Ishikawa (cell line): ENCODE data around the gene HCFC1R1.
A peak's percentile ranks its signal among the peaks of the same experiment; 100 is the strongest.

Experiments used
- CEBPB ChIP-seq: IDR thresholded peaks from 2 replicates; pipeline ENCODE4 v1.6.1; 2012
- CREB1 ChIP-seq: IDR thresholded peaks from 2 replicates; pipeline ENCODE4 v1.6.1; 2012; ENCODE audit warnings: low read depth
- EGR1 ChIP-seq: IDR thresholded peaks from 2 replicates; pipeline ENCODE4 v1.6.1; 2012
- EP300 ChIP-seq: IDR thresholded peaks from 2 replicates; pipeline ENCODE4 v1.6.1; 2012; ENCODE audit warnings: borderline replicate concordance
- MAX ChIP-seq: IDR thresholded peaks from 2 replicates; pipeline ENCODE4 v1.6.1; 2012
- NFIC ChIP-seq: IDR thresholded peaks from 2 replicates; pipeline ENCODE4 v1.6.1; 2012
- RAD21 ChIP-seq: IDR thresholded peaks from 2 replicates; pipeline ENCODE4 v1.6.1; 2012; ENCODE audit warnings: low read depth
- REST ChIP-seq: IDR thresholded peaks from 2 replicates; pipeline ENCODE4 v1.6.1; 2012; ENCODE audit warnings: low read depth, mild to moderate bottlenecking
- TAF1 ChIP-seq: IDR thresholded peaks from 2 replicates; pipeline ENCODE4 v1.6.1; 2012; ENCODE audit warnings: low read depth, mild to moderate bottlenecking
- TCF12 ChIP-seq: IDR thresholded peaks from 2 replicates; pipeline ENCODE4 v1.6.1; 2012; ENCODE audit warnings: low read depth
- TEAD4 ChIP-seq: IDR thresholded peaks from 2 replicates; pipeline ENCODE4 v1.6.1; 2012
- USF1 ChIP-seq: IDR thresholded peaks from 2 replicates; pipeline ENCODE4 v1.6.1; 2012

- no peak for TF ChIP-seq EGR1
- TF ChIP-seq USF1: peak; percentile 42; the same call in 1 of the 2 replicates
- TF ChIP-seq REST: no peak
- TF ChIP-seq CEBPB: no peak
- TF ChIP-seq MAX: peak; percentile 50; the same call in 1 of the 2 replicates
- TF ChIP-seq TAF1: no peak
- TF ChIP-seq TEAD4: no peak
- TF ChIP-seq EP300: no peak
- no peak for TF ChIP-seq RAD21
- TF ChIP-seq CREB1: no peak
- no peak for TF ChIP-seq NFIC
- TF ChIP-seq TCF12: no peak
Observed at GRCh38 chr16:3045758-3046640, 22.3 kb upstream of the HCFC1R1 start, which contains the start of gene MMP25.
